AG04449 (cell line): Measurements from ENCODE around the gene NAA16.
A peak's percentile ranks its signal among the peaks of the same experiment; 100 is the strongest.

Experiments
- CTCF ChIA-PET: fragments of 350-600 bp; formaldehyde crosslinking; extraction: SDS; loops from one replicate; lab custom pipeline; 2021; ENCODE audit warnings: antibody characterized with exemption; lab: Yijun Ruan, JAX
- POLR2A ChIA-PET: fragments of 400-600, 350-600 bp; formaldehyde crosslinking; extraction: SDS; loops from one replicate; lab custom pipeline; 2020; ENCODE audit warnings: antibody characterized with exemption, inconsistent platforms; lab: Yijun Ruan, JAX
- DNase-seq: peaks from one replicate; pipeline ENCODE4 v3.0.0-alpha.2; 2010; ENCODE audit warnings: low read depth, low spot score
- H3K4me3 ChIP-seq: 2 replicates; pipeline ENCODE4 v1.5.1; 2011; ENCODE audit warnings: low read depth, mild to moderate bottlenecking, control low read depth, low read length
- TF ChIP-seq, protein P1 (sequence below): IDR thresholded peaks from one replicate; pipeline ENCODE4 v1.5.1; 2011; ENCODE audit warnings: mild to moderate bottlenecking, moderate library complexity, low read length, control low read depth, inconsistent platforms; ENCODE audit not compliant: insufficient read depth; ENCODE audit errors: missing control alignments

The NAA16 gene

DNA sequence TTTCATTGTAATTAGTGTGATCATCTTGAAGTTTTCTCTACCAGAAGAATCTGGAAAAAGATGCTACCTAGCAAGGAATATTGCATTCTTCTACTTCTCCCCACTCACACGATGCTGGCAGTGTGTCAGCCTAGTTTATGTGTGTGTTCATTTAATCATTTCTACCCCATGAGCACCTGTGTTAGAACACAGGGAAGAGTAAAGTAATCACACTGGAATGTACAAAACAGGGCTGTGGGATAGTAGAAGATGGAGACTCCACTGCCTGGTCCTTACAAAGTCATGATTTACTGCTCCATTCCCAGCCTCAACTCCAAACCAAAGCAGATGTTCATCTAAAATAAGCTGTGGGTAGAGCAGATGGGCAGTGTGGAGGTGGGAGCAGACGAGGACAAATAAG, 98.5 kb downstream of the NAA16 start:
- CTCF ChIA-PET: interaction anchor here (15.2 kb wide), 1 partner anchor 243 kb away, joined by 237 read pairs; no protein-coding TSS in a partner anchor
- POLR2A ChIA-PET: no interaction called here
- TF ChIP-seq, protein P1, sequence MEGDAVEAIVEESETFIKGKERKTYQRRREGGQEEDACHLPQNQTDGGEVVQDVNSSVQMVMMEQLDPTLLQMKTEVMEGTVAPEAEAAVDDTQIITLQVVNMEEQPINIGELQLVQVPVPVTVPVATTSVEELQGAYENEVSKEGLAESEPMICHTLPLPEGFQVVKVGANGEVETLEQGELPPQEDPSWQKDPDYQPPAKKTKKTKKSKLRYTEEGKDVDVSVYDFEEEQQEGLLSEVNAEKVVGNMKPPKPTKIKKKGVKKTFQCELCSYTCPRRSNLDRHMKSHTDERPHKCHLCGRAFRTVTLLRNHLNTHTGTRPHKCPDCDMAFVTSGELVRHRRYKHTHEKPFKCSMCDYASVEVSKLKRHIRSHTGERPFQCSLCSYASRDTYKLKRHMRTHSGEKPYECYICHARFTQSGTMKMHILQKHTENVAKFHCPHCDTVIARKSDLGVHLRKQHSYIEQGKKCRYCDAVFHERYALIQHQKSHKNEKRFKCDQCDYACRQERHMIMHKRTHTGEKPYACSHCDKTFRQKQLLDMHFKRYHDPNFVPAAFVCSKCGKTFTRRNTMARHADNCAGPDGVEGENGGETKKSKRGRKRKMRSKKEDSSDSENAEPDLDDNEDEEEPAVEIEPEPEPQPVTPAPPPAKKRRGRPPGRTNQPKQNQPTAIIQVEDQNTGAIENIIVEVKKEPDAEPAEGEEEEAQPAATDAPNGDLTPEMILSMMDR: no peak
- no peak overlapping the region for H3K4me3 ChIP-seq
- no peak for DNase-seq

DNA sequence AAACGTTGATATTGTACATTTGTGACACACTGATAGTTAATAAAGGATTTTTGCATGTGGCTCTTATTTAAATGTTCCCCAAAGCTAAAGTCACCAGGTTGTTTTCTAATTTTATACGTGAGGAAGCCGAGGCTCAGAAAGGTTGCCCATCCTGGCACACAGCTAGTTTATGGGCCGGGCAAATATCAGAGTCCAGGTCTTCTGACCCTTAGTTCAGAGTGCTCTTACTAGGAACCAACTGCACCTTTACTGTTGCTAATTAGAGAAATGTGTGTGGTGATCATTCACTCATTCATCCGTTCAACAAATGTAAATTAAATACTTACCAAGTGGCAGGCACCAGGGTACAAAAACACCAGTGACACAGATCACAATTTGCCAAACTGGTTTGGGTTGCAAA, 100.0 kb downstream of the NAA16 start:
- ChIA-PET POLR2A (no interaction called here), CTCF (interaction anchor here (0.7 to 15.2 kb wide), 7 partner anchors 221 to 780 kb away, joined by 3 to 237 read pairs (median 3); no protein-coding TSS in a partner anchor)
- no peak overlapping the region for H3K4me3 ChIP-seq
- TF ChIP-seq, protein P1: no peak
- DNase-seq: no peak

DNA sequence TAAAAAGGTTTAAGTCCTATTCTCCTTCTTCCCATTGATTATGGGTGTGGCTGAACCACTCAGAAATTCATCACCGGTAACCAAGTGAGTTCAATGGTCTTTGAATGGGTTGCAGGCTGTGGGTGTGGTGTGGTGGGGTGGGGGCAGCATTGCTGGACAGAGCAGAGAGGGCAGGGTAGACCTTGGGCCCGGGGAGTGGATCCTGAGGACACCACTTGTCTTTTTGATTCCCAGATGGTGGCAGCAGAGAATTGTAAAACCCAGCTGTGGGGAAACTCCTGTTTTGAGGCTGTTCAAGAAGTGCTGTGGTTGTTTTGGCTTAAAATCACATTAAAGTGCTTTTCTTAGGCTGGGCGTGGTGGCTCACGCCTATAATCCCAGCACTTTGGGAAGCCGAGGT, 100.5 kb downstream of the NAA16 start:
- H3K4me3 ChIP-seq: no peak overlapping the region
- ChIA-PET CTCF (interaction anchor here (0.7 to 15.2 kb wide), 7 partner anchors 221 to 780 kb away, joined by 3 to 237 read pairs (median 4); no protein-coding TSS in a partner anchor), POLR2A (no interaction called here)
- DNase-seq: peak; percentile 10
- TF ChIP-seq, protein P1: peak; percentile 37

DNA sequence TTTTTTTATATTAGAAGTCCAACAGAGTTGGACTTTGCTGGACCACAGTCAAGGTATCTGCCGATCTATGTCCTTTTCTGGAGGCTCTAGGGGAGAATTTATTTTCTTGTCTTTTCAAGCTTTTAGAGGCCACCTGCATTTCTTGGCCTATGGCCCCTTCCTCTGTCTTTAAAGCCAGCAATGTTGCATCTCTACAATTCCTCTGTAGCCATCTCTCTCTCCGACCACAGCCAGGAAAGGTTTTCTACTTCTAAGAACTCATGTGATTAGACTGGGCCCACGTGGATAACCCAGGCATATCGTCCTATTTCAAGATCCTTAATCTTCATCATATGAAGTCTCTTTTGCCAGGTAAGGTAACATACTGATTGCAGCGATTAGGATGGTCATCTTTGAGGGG, 102.8 kb downstream of the NAA16 start:
- TF ChIP-seq, protein P1: no peak
- no peak overlapping the region for H3K4me3 ChIP-seq
- CTCF ChIA-PET: interaction anchor here (1.0 to 15.2 kb wide), 3 partner anchors 29 to 706 kb away, joined by 3 to 237 read pairs (median 3); no protein-coding TSS in a partner anchor
- no peak for DNase-seq
- POLR2A ChIA-PET: no interaction called here

DNA sequence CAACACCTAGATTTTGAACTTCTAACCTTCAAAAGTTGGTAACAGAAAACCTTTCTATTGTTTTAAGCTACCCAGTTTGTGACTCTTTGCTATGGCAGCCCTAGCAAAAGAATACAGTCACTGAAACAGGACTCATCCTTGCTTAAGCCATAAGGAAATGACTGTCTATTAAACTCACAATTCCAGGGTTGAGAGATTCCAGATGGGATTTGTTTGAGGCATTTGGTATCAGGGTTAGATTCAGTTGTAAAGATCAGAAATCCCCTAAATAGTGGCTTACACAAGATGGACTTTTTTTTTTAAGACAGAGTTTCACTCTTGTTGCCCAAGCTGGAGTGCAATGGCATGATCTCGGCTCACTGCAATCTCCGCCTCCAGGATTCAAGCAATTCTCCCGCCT, 105.2 kb downstream of the NAA16 start:
- DNase-seq: no peak
- ChIA-PET CTCF (interaction anchor here (15.2 kb wide), 1 partner anchor 237 kb away, joined by 237 read pairs; no protein-coding TSS in a partner anchor), POLR2A (no interaction called here)
- no peak overlapping the region for H3K4me3 ChIP-seq
- TF ChIP-seq, protein P1: no peak

DNA sequence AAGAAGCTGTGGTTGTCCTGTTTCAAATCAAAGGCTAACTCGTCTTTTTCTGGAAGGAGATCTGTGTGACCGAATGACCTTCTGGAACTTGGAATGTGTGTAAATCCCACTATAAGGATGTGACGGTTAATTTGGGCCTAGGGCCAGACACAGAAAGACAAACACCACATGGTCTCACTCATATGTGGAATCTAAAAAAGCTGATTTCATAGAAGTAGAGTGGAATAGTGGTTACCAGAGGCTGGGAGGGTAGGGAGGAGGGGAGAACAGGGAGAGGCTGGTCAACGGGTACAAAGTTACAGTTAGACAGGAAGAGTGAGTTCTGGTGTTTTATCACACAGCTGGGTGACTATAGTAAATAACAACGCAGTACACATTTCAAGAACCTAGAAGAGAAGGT, 107.0 kb downstream of the NAA16 start:
- H3K4me3 ChIP-seq: no peak overlapping the region
- ChIA-PET CTCF (interaction anchor here (15.2 kb wide), 1 partner anchor 235 kb away, joined by 237 read pairs; no protein-coding TSS in a partner anchor), POLR2A (no interaction called here)
- TF ChIP-seq, protein P1: no peak
- peak; percentile 44 for DNase-seq
